ENCODE data around the gene C9orf40. TPM values are rescaled to one million over a fixed set of nuclear protein-coding genes. Genes with fewer than 3 reads are reported as not detected.

Gene C9orf40
- total and polyA plus RNA-seq, 8 donors = 5.2 to 7.1 (median 6.6) TPM

GRCh38 chr9:74953235-74953751 is 581 bp upstream of the C9orf40 start:
- TF ChIP-seq, protein P1, sequence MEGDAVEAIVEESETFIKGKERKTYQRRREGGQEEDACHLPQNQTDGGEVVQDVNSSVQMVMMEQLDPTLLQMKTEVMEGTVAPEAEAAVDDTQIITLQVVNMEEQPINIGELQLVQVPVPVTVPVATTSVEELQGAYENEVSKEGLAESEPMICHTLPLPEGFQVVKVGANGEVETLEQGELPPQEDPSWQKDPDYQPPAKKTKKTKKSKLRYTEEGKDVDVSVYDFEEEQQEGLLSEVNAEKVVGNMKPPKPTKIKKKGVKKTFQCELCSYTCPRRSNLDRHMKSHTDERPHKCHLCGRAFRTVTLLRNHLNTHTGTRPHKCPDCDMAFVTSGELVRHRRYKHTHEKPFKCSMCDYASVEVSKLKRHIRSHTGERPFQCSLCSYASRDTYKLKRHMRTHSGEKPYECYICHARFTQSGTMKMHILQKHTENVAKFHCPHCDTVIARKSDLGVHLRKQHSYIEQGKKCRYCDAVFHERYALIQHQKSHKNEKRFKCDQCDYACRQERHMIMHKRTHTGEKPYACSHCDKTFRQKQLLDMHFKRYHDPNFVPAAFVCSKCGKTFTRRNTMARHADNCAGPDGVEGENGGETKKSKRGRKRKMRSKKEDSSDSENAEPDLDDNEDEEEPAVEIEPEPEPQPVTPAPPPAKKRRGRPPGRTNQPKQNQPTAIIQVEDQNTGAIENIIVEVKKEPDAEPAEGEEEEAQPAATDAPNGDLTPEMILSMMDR (IDR thresholded peaks at IDR 0.05) = no peak
- Histone ChIP-seq H3K27me3 (no peaks in the 10 kb centered on the region), H3K27ac (peak overlapping the region; percentile 92 to 99), H3K9me3 (no peaks in the 10 kb centered on the region), H3K4me3 (peak overlapping the region; percentile 86 to 91), H3K36me3 (no peaks in the 10 kb centered on the region), H3K4me1 (peaks cover 0 to 14% of the 10 kb centered on the region in 2 donors)
- no peak for ATAC-seq
- peak in 2 of 4 donors; percentile 3 to 21 for DNase-seq
- intact Hi-C loops (cut with DNase I) = no loop called here

GRCh38 chr9:74951725-74952151 is 974 bp downstream of the C9orf40 start:
- DNase-seq (peak; percentile 39 to 93 (median 52)), ATAC-seq (peak; percentile 41)
- Histone ChIP-seq H3K4me1 (peaks cover 0 to 14% of the 10 kb centered on the region in 2 donors), H3K27ac (peak overlapping the region; percentile 92 to 99), H3K27me3 (no peaks in the 10 kb centered on the region), H3K4me3 (peak overlapping the region; percentile 86 to 91), H3K9me3 (no peaks in the 10 kb centered on the region), H3K36me3 (no peaks in the 10 kb centered on the region)
- intact Hi-C loops (cut with DNase I) = no loop called here
- TF ChIP-seq, protein P1 (IDR thresholded peaks at IDR 0.05) = no peak

GRCh38 chr9:74951107-74951720 is 1.5 kb downstream of the C9orf40 start:
- H3K4me1 ChIP-seq = peaks cover 0 to 14% of the 10 kb centered on the region in 2 donors
- H3K27ac ChIP-seq = peak overlapping the region; percentile 92 to 99
- TF ChIP-seq, protein P1 (IDR thresholded peaks at IDR 0.05) = no peak
- no peak for ATAC-seq
- H3K27me3 ChIP-seq = no peaks in the 10 kb centered on the region
- intact Hi-C loops (cut with DNase I) = no loop called here
- DNase-seq = no peak
- H3K36me3 ChIP-seq = no peaks in the 10 kb centered on the region
- peak overlapping the region; percentile 86 to 91 for H3K4me3 ChIP-seq
- H3K9me3 ChIP-seq = no peaks in the 10 kb centered on the region

- DNase-seq = no peak
- H3K36me3 ChIP-seq = no peaks in the 10 kb centered on the region
- no peak overlapping the region for H3K4me3 ChIP-seq
- TF ChIP-seq, protein P1 (IDR thresholded peaks at IDR 0.05) = no peak
- no peaks in the 10 kb centered on the region for H3K9me3 ChIP-seq
- no peaks in the 10 kb centered on the region for H3K27me3 ChIP-seq
- ATAC-seq = no peak
- H3K27ac ChIP-seq = no peak overlapping the region
- intact Hi-C loops (cut with DNase I) = no loop called here
- peaks cover 0 to 14% of the 10 kb centered on the region in 2 donors for H3K4me1 ChIP-seq
Measured at GRCh38 chr9:74949859-74950855, 2.6 kb downstream of the C9orf40 start.

- intact Hi-C loops (cut with DNase I) = no loop called here
- TF ChIP-seq, protein P1 (IDR thresholded peaks at IDR 0.05) = no peak
- Histone ChIP-seq H3K4me3 (no peak overlapping the region), H3K27me3 (no peaks in the 10 kb centered on the region), H3K36me3 (no peaks in the 10 kb centered on the region), H3K9me3 (no peaks in the 10 kb centered on the region), H3K27ac (no peak overlapping the region), H3K4me1 (peaks cover 0 to 14% of the 10 kb centered on the region in 2 donors)
- no peak for ATAC-seq
- no peak for DNase-seq
Measured at GRCh38 chr9:74948937-74949336, 3.8 kb downstream of the C9orf40 start.
